ENCODE results near the gene STAT5B. TPM values are rescaled to one million over a fixed set of nuclear protein-coding genes. Genes with fewer than 3 reads are reported as not detected.

STAT5B gene
- total and polyA plus RNA-seq, 2 of the 13 experiments (the other 11 are each of a cell fraction or from before 2014, with no cell fraction given) = 21.0 to 42.8 TPM

DNA sequence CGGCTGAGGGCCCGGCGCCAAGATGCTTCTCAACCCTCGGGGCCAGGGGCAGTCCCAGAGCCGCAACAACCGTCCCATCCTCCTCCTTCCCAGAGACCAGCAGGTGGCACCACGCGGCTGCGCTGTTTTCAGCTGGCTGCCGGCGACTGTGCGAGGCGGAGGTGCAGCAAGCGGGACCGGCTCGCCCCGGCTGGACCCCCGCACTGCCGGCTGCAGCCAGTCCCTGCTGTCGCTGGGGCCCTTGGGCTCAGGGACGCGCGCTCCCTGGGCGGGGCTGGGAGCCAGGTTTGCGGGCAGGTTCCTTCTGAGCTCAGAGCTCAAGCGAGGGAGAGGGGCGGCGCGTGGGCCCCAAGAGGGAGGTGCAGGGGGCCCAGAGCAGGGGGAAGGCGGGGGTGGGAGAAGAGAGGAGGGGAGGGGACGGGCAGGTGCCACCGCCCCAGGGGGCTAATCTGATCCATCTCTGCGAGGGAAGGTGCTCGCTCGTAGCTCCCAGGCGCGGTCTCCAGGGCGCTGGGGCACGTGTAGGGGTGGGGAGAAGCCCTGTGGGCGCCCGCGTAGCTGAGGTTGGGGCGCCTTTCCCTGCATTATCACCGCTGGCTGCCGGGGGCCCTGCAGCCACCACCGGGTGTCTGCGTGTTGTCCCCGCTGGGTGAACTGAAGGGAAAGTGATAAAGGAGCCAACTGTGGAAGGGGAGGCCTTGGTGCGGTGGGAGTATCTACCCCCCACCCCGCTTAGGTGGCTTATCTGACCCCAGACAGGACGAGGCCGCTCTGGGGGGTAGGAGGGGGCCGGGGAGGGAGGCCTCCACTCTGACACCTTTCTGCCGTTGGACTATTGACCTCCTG is 36.3 kb upstream of the STAT5B start (continued):
- TF ChIP-seq POGK (CRISPR knock-in tag; conservative IDR thresholded peaks at IDR 0.05) (peak; percentile 69), ZNF850 (CRISPR knock-in tag; conservative IDR thresholded peaks at IDR 0.05) (no peak; the same call in 1 of the 2 replicates), HNRNPK (IDR thresholded peaks at IDR 0.05; ENCODE audit: low read depth, low read length, poor library complexity, severe bottlenecking) (peak; percentile 93), GATAD1 (CRISPR knock-in tag; IDR thresholded peaks at IDR 0.05) (peak; percentile 47), SNAPC2 (CRISPR knock-in tag; IDR thresholded peaks at IDR 0.05) (no peak; the same call in 1 of the 2 replicates), POGZ (CRISPR knock-in tag; IDR thresholded peaks at IDR 0.05) (peak; percentile 77), ZNF749 (CRISPR knock-in tag; IDR thresholded peaks at IDR 0.05; ENCODE audit: borderline replicate concordance) (no peak), KLF11 (CRISPR knock-in tag; IDR thresholded peaks at IDR 0.05) (no peak), ZBTB33 (CRISPR knock-in tag; IDR thresholded peaks at IDR 0.05) (peak; percentile 52), ISX (CRISPR knock-in tag; conservative IDR thresholded peaks at IDR 0.05) (no peak), KDM5B (CRISPR knock-in tag; IDR thresholded peaks at IDR 0.05; ENCODE audit: borderline replicate concordance) (peak; percentile 84), ZNF773 (CRISPR knock-in tag; IDR thresholded peaks at IDR 0.05; ENCODE audit: borderline replicate concordance) (0 out of 2 replicates have a peak, but pooled peaks have one; percentile 37), RAD21 (CRISPR knock-in tag; IDR thresholded peaks at IDR 0.05) (peak; percentile 92), ZNF276 (CRISPR knock-in tag; IDR thresholded peaks at IDR 0.05; ENCODE audit: low read depth) (peak; percentile 55; the same call in 1 of the 2 replicates), ETV5 (CRISPR knock-in tag; IDR thresholded peaks at IDR 0.05; ENCODE audit: borderline replicate concordance) (no peak; the same call in 1 of the 2 replicates), CTCF (CRISPR knock-in tag; IDR thresholded peaks at IDR 0.05) (peak; percentile 96), HES4 (CRISPR knock-in tag; IDR thresholded peaks at IDR 0.05; ENCODE audit: borderline replicate concordance) (no peak), CENPBD1 (CRISPR knock-in tag; IDR thresholded peaks at IDR 0.05; ENCODE audit: borderline replicate concordance, low read depth) (no peak; the same call in 1 of the 2 replicates)
